IMR-90 (cell line): ENCODE data around the gene PRSS3. TPM values are rescaled to one million over a fixed set of nuclear protein-coding genes. Genes with fewer than 3 reads are reported as not detected.
"Not testable (repeated sequence)": the region's sequence is repeated elsewhere in the genome, so short reads cannot be mapped to it uniquely, and the experiment has no call there.

Source experiments
- ATAC-seq: fragments of 200-7000 bp; cut with Tn5 transposase; 2 replicates; pipeline ENCODE4 v1.9.1; 2020; ENCODE audit warnings: low read depth, mild to moderate bottlenecking, moderate library complexity
- BruUV-seq: library from RNA; stranded (reverse); fragments of 400-500 nt; replicated peaks from 2 replicates; lab custom pipeline; 2021; lab: Mats Ljungman, UMichigan
- CTCF ChIA-PET: fragments of 300-600 bp; formaldehyde crosslinking; extraction: SDS; loops from one replicate; lab custom pipeline; 2021; ENCODE audit warnings: antibody characterized with exemption; lab: Yijun Ruan, JAX
- POLR2A ChIA-PET: fragments of 300-600 bp; sonication (Branson Sonifier 250); formaldehyde crosslinking; loops from one replicate; lab custom pipeline; 2022; ENCODE audit warnings: antibody characterized with exemption; ENCODE audit not compliant: unreplicated experiment; lab: Charles Lee
- DNase-seq: peaks from one replicate; pipeline ENCODE4 v3.0.0; 2013
- H2AFZ ChIP-seq: replicated peaks from 2 replicates; pipeline ENCODE3; 2013; ENCODE audit warnings: low read length, mild to moderate bottlenecking; ENCODE audit not compliant: poor library complexity
- H2AK5ac ChIP-seq: 2 replicates; pipeline ENCODE4 v1.6.1; 2013; ENCODE audit warnings: low read depth, low read length, inconsistent platforms
- H2AK9ac ChIP-seq: replicated peaks from 2 replicates; pipeline ENCODE3; 2013; ENCODE audit warnings: mild to moderate bottlenecking, low read depth, low read length, moderate library complexity; ENCODE audit not compliant: poor library complexity
- H2BK120ac ChIP-seq: 2 replicates; pipeline ENCODE4 v1.6.1; 2013; ENCODE audit warnings: low read depth, low read length, inconsistent platforms
- H2BK15ac ChIP-seq: 3 replicates; pipeline ENCODE4 v1.6.1; 2013; ENCODE audit warnings: low read depth, low read length, inconsistent platforms
- H2BK20ac ChIP-seq: 2 replicates; pipeline ENCODE4 v1.6.1; 2013; ENCODE audit warnings: low read depth, mild to moderate bottlenecking, inconsistent platforms, low read length, moderate library complexity
- H2BK5ac ChIP-seq: 2 replicates; pipeline ENCODE4 v1.6.1; 2013; ENCODE audit warnings: mild to moderate bottlenecking, low read depth, low read length, inconsistent platforms; ENCODE audit not compliant: poor library complexity, severe bottlenecking
- H3K14ac ChIP-seq: replicated peaks from 2 replicates; pipeline ENCODE4 v1.6.1; 2013; ENCODE audit warnings: low read depth, low read length, inconsistent platforms
- H3K18ac ChIP-seq: 2 replicates; pipeline ENCODE4 v1.6.1; 2013; ENCODE audit warnings: low read depth, low read length, control low read depth
- H3K23ac ChIP-seq: 2 replicates; pipeline ENCODE4 v1.6.1; 2013; ENCODE audit warnings: low read depth, low read length, inconsistent platforms
- H3K27ac ChIP-seq: 2 replicates; pipeline ENCODE4 v1.5.1; 2013; ENCODE audit warnings: mild to moderate bottlenecking, control low read depth, low read length; ENCODE audit not compliant: insufficient read depth
- H3K27me3 ChIP-seq: 2 replicates; pipeline ENCODE4 v1.6.1; 2013; ENCODE audit warnings: low read length; ENCODE audit not compliant: control insufficient read depth, insufficient read depth
- H3K36me3 ChIP-seq: 2 replicates; pipeline ENCODE4 v1.6.1; 2013; ENCODE audit warnings: low read length, mixed read lengths; ENCODE audit not compliant: control insufficient read depth, insufficient read depth
- H3K4ac ChIP-seq: 2 replicates; pipeline ENCODE4 v1.6.1; 2013; ENCODE audit warnings: low read depth, low read length, inconsistent platforms
- H3K4me1 ChIP-seq: 2 replicates; pipeline ENCODE4 v1.6.1; 2013; ENCODE audit warnings: low read length, mixed read lengths; ENCODE audit not compliant: control insufficient read depth, insufficient read depth
- H3K4me2 ChIP-seq: 2 replicates; pipeline ENCODE4 v1.6.1; 2013; ENCODE audit warnings: low read depth, mild to moderate bottlenecking, control low read depth, low read length, moderate library complexity
- H3K4me3 ChIP-seq: 2 replicates; pipeline ENCODE4 v1.5.1; 2013; ENCODE audit warnings: low read depth, mild to moderate bottlenecking, control low read depth, low read length, moderate library complexity; ENCODE audit not compliant: insufficient read depth
- H3K56ac ChIP-seq: 2 replicates; pipeline ENCODE4 v1.6.1; 2013; ENCODE audit warnings: low read length, inconsistent platforms; ENCODE audit not compliant: insufficient read depth; ENCODE audit errors: extremely low read depth
- H3K79me1 ChIP-seq, 2 experiments: 2 replicates each; pipeline ENCODE4 v1.6.1; 2013; ENCODE audit warnings: low read length in 2 of 2, inconsistent platforms in 1 of 2, low read depth in 1 of 2
- H3K9ac ChIP-seq: 2 replicates; pipeline ENCODE4 v1.6.1; 2013; ENCODE audit warnings: low read depth, low read length, control low read depth
- H3K9me1 ChIP-seq: 2 replicates; pipeline ENCODE4 v1.6.1; 2013; ENCODE audit warnings: low read length, inconsistent platforms; ENCODE audit not compliant: insufficient read depth
- H3K9me3 ChIP-seq: 2 replicates; pipeline ENCODE4 v1.6.1; 2013; ENCODE audit warnings: low read length; ENCODE audit not compliant: control insufficient read depth, insufficient read depth
- H4K20me1 ChIP-seq: 2 replicates; pipeline ENCODE4 v1.6.1; 2013; ENCODE audit warnings: low read length, inconsistent platforms; ENCODE audit not compliant: insufficient read depth
- H4K5ac ChIP-seq: 2 replicates; pipeline ENCODE4 v1.6.1; 2013; ENCODE audit warnings: mild to moderate bottlenecking, low read depth, low read length, control low read depth
- H4K8ac ChIP-seq, 2 experiments: 2 replicates each; pipeline ENCODE4 v1.6.1; 2013; ENCODE audit warnings: low read depth in 2 of 2, low read length in 2 of 2, control low read depth in 1 of 2, inconsistent platforms in 1 of 2
- H4K91ac ChIP-seq: 2 replicates; pipeline ENCODE4 v1.6.1; 2013; ENCODE audit warnings: low read depth, low read length, inconsistent platforms; ENCODE audit not compliant: insufficient read depth
- WGBS, 2 experiments: methylation state at CpG; one replicate each; pipeline versions ENCODE4 v1.1.5 to v1.1.7; 2013; ENCODE audit warnings: missing lambda C conversion rate in 2 of 2; ENCODE audit not compliant: insufficient read length in 1 of 2; ENCODE audit errors: extremely low coverage in 2 of 2; 5-methylcytosine and 5-hydroxymethylcytosine counted together
- dilution Hi-C: fragments of 300-500 bp; cut with HindIII; formaldehyde crosslinking; loops from one replicate; pipeline ENCODE4 v1.14.3; 2018; ENCODE audit warnings: low sequenced_read_pairs; ENCODE audit not compliant: unreplicated experiment
- in situ Hi-C: fragments of 300-500 bp; cut with MboI; formaldehyde crosslinking; loops from 3 replicates; pipeline ENCODE4 v1.14.3; 2019; ENCODE audit warnings: low sequenced_read_pairs, inconsistent platforms, mixed read lengths
- intact Hi-C: fragments of 100-400 bp; cut with micrococcal nuclease; formaldehyde crosslinking; loops from 2 replicates; pipeline ENCODE4 v1.10.0; 2022
- polyA plus RNA-seq, 3 experiments: library from polyadenylated mRNA; depleted of rRNA; stranded (reverse); fragments of >200 nt; gene quantifications; 2 replicates each; pipeline ENCODE4 v1.2.3, GENCODE V29; 2012; ENCODE audit warnings: low replicate concordance in 1 of 3
- total RNA-seq: library from RNA; depleted of rRNA; stranded (reverse); fragments of >200 nt; gene quantifications from 2 replicates; pipeline ENCODE4 v1.2.3, GENCODE V29; 2012

PRSS3 gene
- total and polyA plus RNA-seq, 2 of the 4 experiments (the other 2 are of a cell fraction), result 7.0 to 26.9 TPM

DNA sequence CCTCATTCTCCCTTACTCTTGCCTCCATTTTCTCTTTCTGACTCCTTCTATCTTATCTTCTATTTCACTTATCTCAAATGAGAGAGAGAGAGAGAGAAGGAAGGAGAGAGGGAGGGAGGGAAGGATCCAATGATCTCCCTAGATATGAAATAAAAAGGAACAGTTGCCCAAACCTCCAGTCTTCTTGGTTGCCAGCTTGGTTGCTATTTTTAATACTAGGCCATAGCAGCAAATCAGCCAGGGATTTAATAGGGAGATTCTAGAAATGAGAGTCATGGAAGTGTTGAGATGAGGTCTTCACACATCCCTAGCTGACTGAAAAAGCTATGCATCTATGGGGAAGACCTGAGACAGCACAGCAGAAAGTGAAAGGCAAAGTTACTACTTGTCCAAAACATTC lies 22.2 kb upstream of the PRSS3 start:
- H2BK15ac ChIP-seq, H3K14ac ChIP-seq, H3K4me2 ChIP-seq, H4K8ac ChIP-seq, H2AK9ac ChIP-seq, H4K5ac ChIP-seq, H3K4me1 ChIP-seq, H3K4ac ChIP-seq, H3K27ac ChIP-seq, H4K20me1 ChIP-seq, BruUV-seq, dilution Hi-C loops, H2BK120ac ChIP-seq, H3K27me3 ChIP-seq, H2AK5ac ChIP-seq, H3K36me3 ChIP-seq, H2BK20ac ChIP-seq, intact Hi-C loops, CTCF ChIA-PET, H4K91ac ChIP-seq, H3K9ac ChIP-seq, POLR2A ChIA-PET, H3K79me1 ChIP-seq, H3K23ac ChIP-seq, H3K56ac ChIP-seq, H3K9me1 ChIP-seq, ATAC-seq, H2BK5ac ChIP-seq, DNase-seq, H2AFZ ChIP-seq, H3K18ac ChIP-seq, in situ Hi-C loops, H3K4me3 ChIP-seq, H3K9me3 ChIP-seq: not testable (repeated sequence)

DNA sequence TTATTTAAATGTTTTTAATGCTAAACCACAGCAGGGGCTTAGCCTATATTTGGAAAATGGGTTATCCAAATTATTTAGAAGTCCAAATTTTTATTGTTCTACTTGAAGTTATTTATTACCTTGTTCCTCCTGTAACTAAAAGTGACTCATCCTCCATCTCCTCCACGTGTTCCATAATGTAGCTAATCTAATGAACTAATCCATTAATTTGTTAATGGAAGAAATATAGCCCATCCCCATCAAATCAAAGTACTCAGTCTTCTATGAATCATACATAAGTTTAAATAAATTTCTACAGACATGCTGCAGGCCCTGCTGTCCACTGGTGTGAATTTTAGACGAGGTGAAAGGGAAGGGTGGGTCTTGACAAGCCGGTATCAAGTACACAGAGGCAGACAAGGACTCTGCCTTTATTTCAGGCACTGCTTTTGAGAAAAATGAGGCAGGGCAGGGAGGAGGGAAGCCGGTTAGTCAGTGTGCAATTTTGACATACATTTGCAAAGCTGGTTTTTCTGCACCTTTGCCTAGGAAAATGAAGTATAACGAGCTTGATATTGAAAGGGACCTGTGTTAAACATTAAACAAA lies 21.2 kb upstream of the PRSS3 start:
- H3K36me3 ChIP-seq, H3K9ac ChIP-seq, H4K20me1 ChIP-seq, H2AFZ ChIP-seq, H4K8ac ChIP-seq, DNase-seq, H3K18ac ChIP-seq, H3K9me1 ChIP-seq, H3K27me3 ChIP-seq, H2BK5ac ChIP-seq, H3K4me2 ChIP-seq, ATAC-seq, H2BK15ac ChIP-seq, POLR2A ChIA-PET, H3K14ac ChIP-seq, H4K5ac ChIP-seq, H3K4ac ChIP-seq, intact Hi-C loops, H2BK120ac ChIP-seq, H4K91ac ChIP-seq, H3K27ac ChIP-seq, H3K9me3 ChIP-seq, H3K23ac ChIP-seq, H3K79me1 ChIP-seq, H3K4me1 ChIP-seq, H3K4me3 ChIP-seq, H3K56ac ChIP-seq, H2AK9ac ChIP-seq, BruUV-seq, dilution Hi-C loops, H2AK5ac ChIP-seq, in situ Hi-C loops, H2BK20ac ChIP-seq: not testable (repeated sequence)
- CTCF ChIA-PET, result interaction anchor here (0.5 kb wide), 1 partner anchor 1770 kb away, joined by 3 read pairs; no protein-coding TSS in a partner anchor
- WGBS, 2 experiments, result 57% methylated on average over 1 of the region's 5 CpGs; no CpG with 5 or more reads in 1 of the 2 experiments
